Peyer's patch (tissue), 4 donors: ENCODE data around the gene COG5. TPM values are rescaled to one million over a fixed set of nuclear protein-coding genes. Genes with fewer than 3 reads are reported as not detected.

Source experiments
- DNase-seq, 3 donors: peaks; one replicate each; pipeline ENCODE4 v3.0.0-alpha.2; 2017 to 2019
- H3K27ac ChIP-seq, 4 donors: fragments of 200-600 bp; sonication (generic); one replicate each; pipeline ENCODE4 v1.5.1; 2016 to 2019
- H3K27me3 ChIP-seq, 2 donors: fragments of 200-600 bp; sonication (generic); one replicate each; pipeline ENCODE4 v1.5.1; 2019
- H3K36me3 ChIP-seq, 3 donors: fragments of 200-600 bp; sonication (generic); one replicate each; pipeline ENCODE4 v1.5.1; 2016 to 2019
- H3K4me1 ChIP-seq, 4 donors: fragments of 200-600 bp; sonication (generic); one replicate each; pipeline ENCODE4 v1.5.1; 2016 to 2019
- H3K4me3 ChIP-seq, 4 donors: fragments of 200-600 bp; sonication (generic); 1 replicate in 3 of 4; 2 replicates in 1 of 4; pipeline ENCODE4 v1.5.1; 2016 to 2019; ENCODE audit warnings: mild to moderate bottlenecking in 1 of 4
- H3K9me3 ChIP-seq, 4 donors: fragments of 200-600 bp; sonication (generic); one replicate each; pipeline ENCODE4 v1.5.1; 2016 to 2019; ENCODE audit warnings: mild to moderate bottlenecking in 1 of 4
- CTCF ChIP-seq, 6 experiments: fragments of 450-650 bp in 4 of 6; fragments of 200-600 bp in 2 of 6; sonication (generic) in 1 of 6; IDR thresholded peaks; one replicate each; pipeline ENCODE4 v1.5.1; 2017 to 2019; ENCODE audit warnings: antibody characterized with exemption in 6 of 6, mild to moderate bottlenecking in 3 of 6, moderate library complexity in 1 of 6
- POLR2A ChIP-seq, 2 donors: fragments of 450-650 bp; IDR thresholded peaks; one replicate each; pipeline ENCODE4 v1.5.1; 2017; ENCODE audit warnings: antibody characterized with exemption in 2 of 2, mild to moderate bottlenecking in 2 of 2, moderate library complexity in 2 of 2
- total RNA-seq, 4 donors: library from RNA; depleted of rRNA; stranded (reverse); fragments of >200 nt; gene quantifications; one replicate each; pipeline ENCODE4 v1.1.0, GENCODE V29; 2016

Gene COG5
- total RNA-seq, 4 donors from 2014 or later: 31.1 to 175 (median 68.0) TPM

DNA sequence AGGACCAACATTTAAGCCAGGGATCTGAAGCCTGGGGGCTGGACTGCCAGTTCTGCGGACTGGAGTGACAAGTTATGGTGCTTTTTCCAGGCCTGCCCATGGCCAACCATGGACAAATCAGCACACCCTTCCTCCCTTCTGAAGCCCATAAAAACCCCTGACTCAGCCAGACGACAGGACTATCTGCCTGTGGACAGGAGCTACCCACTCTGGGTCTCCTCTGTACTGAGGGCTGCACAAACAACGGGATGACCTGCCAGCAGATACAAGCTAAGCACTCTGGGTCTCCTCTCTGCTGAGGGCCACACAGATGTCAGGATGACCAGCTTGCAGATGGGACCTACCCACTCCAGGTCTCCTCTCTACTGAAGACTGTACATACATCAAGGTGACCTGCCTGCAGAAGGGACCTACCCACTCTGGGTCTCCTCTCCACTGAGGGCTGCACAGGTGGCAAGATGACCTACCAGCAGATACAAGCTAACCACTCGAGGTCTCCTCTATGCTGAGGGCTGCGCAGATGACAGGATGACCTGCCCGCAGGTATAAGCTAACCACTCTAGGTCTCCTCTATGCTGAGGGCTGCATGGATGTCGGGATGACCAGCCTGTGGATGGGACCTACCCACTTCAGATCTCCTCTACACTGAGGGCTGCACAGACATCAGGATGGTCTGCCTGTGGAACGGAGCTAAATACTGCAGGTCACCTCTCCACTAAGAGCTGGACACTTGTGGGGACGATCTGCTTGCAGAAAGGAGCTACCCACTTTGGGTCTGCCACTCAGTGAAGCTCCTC, 204.0 kb downstream of the COG5 start:
- DNase-seq: no peak
- no peak overlapping the region for H3K4me3 ChIP-seq
- H3K27ac ChIP-seq: no peak overlapping the region
- H3K9me3 ChIP-seq: no peaks in the 10 kb centered on the region
- peaks cover 2 to 34% (median 2%) of the 10 kb centered on the region in 3 donors for H3K36me3 ChIP-seq
- no peaks in the 10 kb centered on the region for H3K27me3 ChIP-seq
- TF ChIP-seq CTCF (IDR thresholded peaks at IDR 0.05) (no peak), POLR2A (IDR thresholded peaks at IDR 0.05) (no peak)
- no peaks in the 10 kb centered on the region for H3K4me1 ChIP-seq

GRCh38 chr7:107355616-107356015, 208.1 kb downstream of the COG5 start:
- Histone ChIP-seq H3K36me3 (peaks cover 0 to 18% (median under 1%) of the 10 kb centered on the region in 3 donors), H3K9me3 (no peaks in the 10 kb centered on the region), H3K27ac (no peak overlapping the region), H3K27me3 (no peaks in the 10 kb centered on the region), H3K4me3 (no peak overlapping the region), H3K4me1 (no peaks in the 10 kb centered on the region)
- TF ChIP-seq CTCF (IDR thresholded peaks at IDR 0.05): no peak
- no peak for TF ChIP-seq POLR2A (IDR thresholded peaks at IDR 0.05)
- DNase-seq: no peak

DNA sequence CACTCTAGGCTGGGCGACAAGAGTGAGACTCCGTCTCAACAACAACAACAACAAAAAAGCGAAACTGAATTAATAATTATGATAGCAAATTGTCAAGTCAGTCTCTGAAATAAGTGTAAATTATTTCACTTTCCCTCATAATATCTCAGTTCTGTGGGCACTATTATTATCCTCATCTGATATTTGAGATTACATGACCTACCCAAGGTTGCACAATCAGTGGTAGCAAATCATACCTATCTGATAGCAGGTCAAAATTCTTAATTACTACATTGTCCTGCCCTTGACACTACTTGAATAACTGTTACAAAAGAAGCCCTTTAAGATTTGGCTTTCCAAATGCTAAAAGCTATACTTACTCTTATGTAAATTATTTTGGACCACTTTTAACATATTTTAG, 209.1 kb downstream of the COG5 start:
- H3K27me3 ChIP-seq: no peaks in the 10 kb centered on the region
- no peak overlapping the region for H3K27ac ChIP-seq
- no peaks in the 10 kb centered on the region for H3K9me3 ChIP-seq
- H3K4me3 ChIP-seq: no peak overlapping the region
- TF ChIP-seq POLR2A (IDR thresholded peaks at IDR 0.05) (no peak), CTCF (IDR thresholded peaks at IDR 0.05) (no peak)
- no peaks in the 10 kb centered on the region for H3K4me1 ChIP-seq
- no peak for DNase-seq
- peaks cover 0 to 8% (median 0%) of the 10 kb centered on the region in 3 donors for H3K36me3 ChIP-seq

GRCh38 chr7:107353701-107354100, 210.0 kb downstream of the COG5 start:
- DNase-seq: no peak
- Histone ChIP-seq H3K27me3 (no peaks in the 10 kb centered on the region), H3K4me1 (no peaks in the 10 kb centered on the region), H3K36me3 (no peaks in the 10 kb centered on the region), H3K9me3 (no peaks in the 10 kb centered on the region), H3K27ac (no peak overlapping the region), H3K4me3 (no peak overlapping the region)
- no peak for TF ChIP-seq POLR2A (IDR thresholded peaks at IDR 0.05)

- no peak for DNase-seq
- Histone ChIP-seq H3K36me3 (no peaks in the 10 kb centered on the region), H3K27ac (no peak overlapping the region), H3K4me3 (no peak overlapping the region), H3K9me3 (no peaks in the 10 kb centered on the region), H3K4me1 (no peaks in the 10 kb centered on the region), H3K27me3 (no peaks in the 10 kb centered on the region)
- TF ChIP-seq CTCF (IDR thresholded peaks at IDR 0.05): no peak
- TF ChIP-seq POLR2A (IDR thresholded peaks at IDR 0.05): no peak
Measured at GRCh38 chr7:107345898-107346297, 217.8 kb downstream of the COG5 start.

- TF ChIP-seq CTCF (IDR thresholded peaks at IDR 0.05) (no peak), POLR2A (IDR thresholded peaks at IDR 0.05) (no peak)
- no peak overlapping the region for H3K4me3 ChIP-seq
Measured at GRCh38 chr7:107344799-107345198, 218.9 kb downstream of the COG5 start.

More at GRCh38 chr7:107344799-107345198, 218.9 kb downstream of the COG5 start:
- Histone ChIP-seq H3K27me3 (no peaks in the 10 kb centered on the region), H3K4me1 (no peaks in the 10 kb centered on the region), H3K36me3 (no peaks in the 10 kb centered on the region), H3K27ac (no peak overlapping the region), H3K9me3 (no peaks in the 10 kb centered on the region)
- no peak for DNase-seq
